CD4-positive, alpha-beta T cell (primary cell): ENCODE results near the gene SLC16A13. TPM values are rescaled to one million over a fixed set of nuclear protein-coding genes. Genes with fewer than 3 reads are reported as not detected.
A peak's percentile ranks its signal among the peaks of the same experiment; 100 is the strongest.
"Not testable (repeated sequence)": the region's sequence is repeated elsewhere in the genome, so short reads cannot be mapped to it uniquely, and the experiment has no call there.

Experiments
- ATAC-seq: fragments of 200-7000 bp; cut with Tn5 transposase; one replicate; pipeline ENCODE4 v1.10.0; 2022; ENCODE audit warnings: mild to moderate bottlenecking; ENCODE audit not compliant: poor library complexity
- CTCF ChIA-PET: fragments of 350-600 bp; sonication (Branson Sonifier 250); formaldehyde crosslinking; loops from one replicate; lab custom pipeline; 2021; ENCODE audit warnings: antibody characterized with exemption, inconsistent platforms; lab: Charles Lee
- POLR2A ChIA-PET: fragments of 350-600 bp; sonication (Branson Sonifier 250); formaldehyde crosslinking; loops from one replicate; lab custom pipeline; 2021; ENCODE audit warnings: antibody characterized with exemption, inconsistent platforms; lab: Charles Lee
- DNase-seq, 14 experiments: peaks; one replicate each; pipeline ENCODE4 v3.0.0-alpha.2; 2013 to 2020; ENCODE audit warnings: mixed read lengths in 2 of 14
- H3K27ac ChIP-seq, 2 donors: one replicate each; pipeline versions ENCODE4 v1.5.1 to v1.7.0; 2013; ENCODE audit warnings: low read length in 2 of 2, low read depth in 1 of 2, mild to moderate bottlenecking in 1 of 2
- H3K27me3 ChIP-seq, 2 experiments: 1 replicate in 1 of 2; 2 replicates in 1 of 2; pipeline versions ENCODE4 v1.6.1 to v1.7.0; 2013; ENCODE audit warnings: low read length in 2 of 2, control low read depth in 1 of 2, mild to moderate bottlenecking in 1 of 2, moderate library complexity in 1 of 2; ENCODE audit not compliant: insufficient read depth in 2 of 2, control insufficient read depth in 1 of 2
- H3K36me3 ChIP-seq: one replicate; pipeline ENCODE4 v1.6.1; 2013; ENCODE audit warnings: low read length, control low read depth; ENCODE audit not compliant: insufficient read depth
- H3K4me1 ChIP-seq: one replicate; pipeline ENCODE4 v1.6.1; 2013; ENCODE audit warnings: low read length, control low read depth; ENCODE audit not compliant: insufficient read depth
- H3K4me3 ChIP-seq: one replicate; pipeline ENCODE4 v1.5.1; 2013; ENCODE audit warnings: mild to moderate bottlenecking, low read length, moderate library complexity
- H3K9me3 ChIP-seq, 2 experiments: 1 replicate in 1 of 2; 2 replicates in 1 of 2; pipeline versions ENCODE4 v1.6.1 to v1.7.0; 2013; ENCODE audit warnings: low read length in 2 of 2, mild to moderate bottlenecking in 2 of 2, control low read depth in 1 of 2, moderate library complexity in 1 of 2; ENCODE audit not compliant: control insufficient read depth in 1 of 2, insufficient read depth in 1 of 2
- H3K27ac Mint-ChIP-seq: one replicate; pipeline ENCODE4 v1.8.0; 2020; ENCODE audit warnings: mixed read lengths
- H3K27me3 Mint-ChIP-seq: one replicate; pipeline ENCODE4 v1.8.0; 2021; ENCODE audit warnings: mixed read lengths
- H3K36me3 Mint-ChIP-seq: one replicate; pipeline ENCODE4 v1.8.0; 2021; ENCODE audit warnings: low read depth, mixed read lengths
- H3K4me1 Mint-ChIP-seq: one replicate; pipeline ENCODE4 v1.8.0; 2021; ENCODE audit warnings: low read depth, mixed read lengths
- H3K4me3 Mint-ChIP-seq: one replicate; pipeline ENCODE4 v1.8.0; 2020; ENCODE audit warnings: mild to moderate bottlenecking, mixed read lengths
- H3K9me3 Mint-ChIP-seq: one replicate; pipeline ENCODE4 v1.8.0; 2020; ENCODE audit warnings: mixed read lengths
- intact Hi-C, 2 experiments: fragments of 100-400 bp; cut with DNase I in 1 of 2; cut with micrococcal nuclease in 1 of 2; formaldehyde crosslinking; loops; one replicate each; pipeline versions ENCODE4 v1.15.1 to v1.9.0; 2023 to 2025; cut with DNase I, micrococcal nuclease
- polyA plus RNA-seq, 2 donors: library from polyadenylated mRNA; unstranded; fragments of 120-200 nt; gene quantifications; one replicate each; pipeline ENCODE4 v1.2.1, GENCODE V29; 2013
- total RNA-seq, 174 experiments: library from RNA in 2 of 174; stranded (reverse) in 2 of 174; gene quantifications; one replicate each; pipeline ENCODE4 v1.2.3 and lab custom pipeline; 2021 to 2026
- TF ChIP-seq, protein P1 (sequence below): fragments of 200-600 bp; IDR thresholded peaks from one replicate; pipeline ENCODE4 v1.8.0; 2022; ENCODE audit warnings: antibody characterized with exemption, mild to moderate bottlenecking

The SLC16A13 gene, protein sequence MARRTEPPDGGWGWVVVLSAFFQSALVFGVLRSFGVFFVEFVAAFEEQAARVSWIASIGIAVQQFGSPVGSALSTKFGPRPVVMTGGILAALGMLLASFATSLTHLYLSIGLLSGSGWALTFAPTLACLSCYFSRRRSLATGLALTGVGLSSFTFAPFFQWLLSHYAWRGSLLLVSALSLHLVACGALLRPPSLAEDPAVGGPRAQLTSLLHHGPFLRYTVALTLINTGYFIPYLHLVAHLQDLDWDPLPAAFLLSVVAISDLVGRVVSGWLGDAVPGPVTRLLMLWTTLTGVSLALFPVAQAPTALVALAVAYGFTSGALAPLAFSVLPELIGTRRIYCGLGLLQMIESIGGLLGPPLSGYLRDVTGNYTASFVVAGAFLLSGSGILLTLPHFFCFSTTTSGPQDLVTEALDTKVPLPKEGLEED
- total RNA-seq (1 to 10 TPM; 2.3 to 2.4 TPM), total RNA-seq (lab: John Stamatoyannopoulos, UW) (0.93 to 14.3 (median 4.5) reads per million in 172 experiments)
- polyA plus RNA-seq (2013, experiment 1 of 2) = 4.0 TPM
- 3.9 TPM for polyA plus RNA-seq (2013, experiment 2 of 2)

DNA sequence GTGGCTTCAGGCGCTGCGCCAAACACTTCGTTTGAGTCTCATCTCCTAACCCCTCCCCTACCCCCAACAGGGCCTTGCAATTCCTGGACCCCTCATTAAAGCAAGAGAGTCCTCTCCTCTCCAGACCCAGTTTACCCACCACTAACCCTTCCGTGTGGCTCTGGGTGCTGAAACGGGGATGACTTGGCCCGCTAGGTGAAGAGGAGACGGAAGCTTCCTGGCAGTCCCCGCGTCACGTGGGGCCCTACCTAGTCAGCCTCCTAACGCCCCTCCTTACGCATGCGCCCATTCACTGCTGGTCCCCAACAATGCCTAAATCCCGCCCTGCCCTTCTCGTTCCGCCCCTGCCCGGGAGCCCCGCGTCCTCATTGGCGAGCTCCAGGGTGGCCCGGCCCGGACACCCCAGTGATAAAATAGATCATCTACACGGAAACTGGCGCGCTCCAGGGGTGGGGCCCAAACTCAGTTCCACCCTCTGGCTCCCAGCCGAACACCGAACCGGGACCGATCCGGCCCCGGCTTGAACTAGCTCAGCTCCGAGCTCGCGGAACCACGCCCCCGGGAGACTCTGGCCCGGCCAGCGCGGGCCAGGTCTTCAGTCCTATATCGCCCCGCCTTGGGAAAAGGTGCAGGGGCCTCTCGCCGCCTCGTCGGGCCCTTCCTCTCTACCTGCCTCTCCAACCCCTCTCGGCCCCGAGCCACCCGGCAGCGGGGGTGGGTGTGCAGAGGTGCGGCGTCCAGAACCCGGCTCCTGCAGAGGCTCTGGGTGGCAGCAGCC is at the start of gene SLC16A13:
TSS of gene SLC16A13 (plus strand) at position 425 of the 778 bp plus-strand sequence. CDS start 368 bp downstream, outside the sequence.
- peak; percentile 94 to 100 (median 98) for DNase-seq
- ChIA-PET CTCF (interaction anchor here (0.7 to 2.4 kb wide), 8 partner anchors 10 to 260 kb away, joined by 3 to 18 read pairs (median 4); no protein-coding TSS in a partner anchor), POLR2A (interaction anchor here (0.5 to 2.2 kb wide), 36 partner anchors 8 to 1550 kb away, joined by 3 to 65 read pairs (median 5); partner anchors contain the start of genes ACADVL, ACAP1, BCL6B and C17orf100)
- Histone ChIP-seq H3K4me1 (peaks cover 57% of the 10 kb centered on the region), H3K9me3 (no peaks in the 10 kb centered on the region), H3K27ac (peak within 1 kb of the TSS; percentile 84 to 93), H3K27me3 (no peaks in the 10 kb centered on the region), H3K36me3 (no peaks in the 10 kb centered on the region), H3K4me3 (peak within 1 kb of the TSS; percentile 99)
- ATAC-seq = peak; percentile 90
- Mint-ChIP-seq H3K4me3 (peak within 1 kb of the TSS; percentile 91), H3K27me3 (no peaks in the 10 kb centered on the region), H3K36me3 (peaks cover 8% of the 10 kb centered on the region), H3K27ac (peak within 1 kb of the TSS; percentile 99), H3K9me3 (no peaks in the 10 kb centered on the region), H3K4me1 (peaks cover 63% of the 10 kb centered on the region)
- TF ChIP-seq, protein P1, sequence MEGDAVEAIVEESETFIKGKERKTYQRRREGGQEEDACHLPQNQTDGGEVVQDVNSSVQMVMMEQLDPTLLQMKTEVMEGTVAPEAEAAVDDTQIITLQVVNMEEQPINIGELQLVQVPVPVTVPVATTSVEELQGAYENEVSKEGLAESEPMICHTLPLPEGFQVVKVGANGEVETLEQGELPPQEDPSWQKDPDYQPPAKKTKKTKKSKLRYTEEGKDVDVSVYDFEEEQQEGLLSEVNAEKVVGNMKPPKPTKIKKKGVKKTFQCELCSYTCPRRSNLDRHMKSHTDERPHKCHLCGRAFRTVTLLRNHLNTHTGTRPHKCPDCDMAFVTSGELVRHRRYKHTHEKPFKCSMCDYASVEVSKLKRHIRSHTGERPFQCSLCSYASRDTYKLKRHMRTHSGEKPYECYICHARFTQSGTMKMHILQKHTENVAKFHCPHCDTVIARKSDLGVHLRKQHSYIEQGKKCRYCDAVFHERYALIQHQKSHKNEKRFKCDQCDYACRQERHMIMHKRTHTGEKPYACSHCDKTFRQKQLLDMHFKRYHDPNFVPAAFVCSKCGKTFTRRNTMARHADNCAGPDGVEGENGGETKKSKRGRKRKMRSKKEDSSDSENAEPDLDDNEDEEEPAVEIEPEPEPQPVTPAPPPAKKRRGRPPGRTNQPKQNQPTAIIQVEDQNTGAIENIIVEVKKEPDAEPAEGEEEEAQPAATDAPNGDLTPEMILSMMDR = no peak
- intact Hi-C loops = loop anchor here (1.0 to 10.0 kb wide), 5 partner anchors 13 to 819 kb away; partner anchors contain the start of genes CYB5D1 (in 1 of the 2), NAA38 (in 1 of the 2), POLR2A (in 1 of the 2) and SLC35G6 (in 1 of the 2)

DNA sequence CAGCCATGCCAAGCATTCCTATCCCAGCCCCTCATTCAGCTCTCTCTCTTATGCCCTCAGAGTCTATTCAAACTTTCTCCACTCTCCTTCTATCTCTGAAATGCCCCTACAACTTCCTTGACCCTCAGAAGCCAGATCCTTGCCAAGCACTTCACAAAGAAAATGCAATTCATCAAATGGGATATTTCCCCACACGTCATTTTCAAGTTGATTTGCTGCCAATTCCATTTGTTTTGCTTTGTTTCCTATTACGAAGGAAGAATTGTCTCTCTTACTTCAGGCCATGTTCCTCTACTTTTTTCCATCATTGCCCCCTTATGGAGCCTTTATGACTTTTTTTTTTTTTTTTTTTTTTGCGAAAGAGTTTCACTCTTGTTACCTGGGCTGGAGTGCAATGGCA is 49.1 kb upstream of the SLC16A13 start:
- Histone ChIP-seq H3K9me3 (no peaks in the 10 kb centered on the region), H3K4me3 (no peak overlapping the region), H3K27me3 (no peaks in the 10 kb centered on the region), H3K36me3 (no peaks in the 10 kb centered on the region), H3K27ac (no peak overlapping the region), H3K4me1 (no peaks in the 10 kb centered on the region)
- Mint-ChIP-seq H3K36me3 (no peaks in the 10 kb centered on the region), H3K4me1 (peaks cover 6% of the 10 kb centered on the region), H3K4me3 (no peak overlapping the region), H3K9me3 (no peaks in the 10 kb centered on the region), H3K27ac (no peak overlapping the region), H3K27me3 (no peaks in the 10 kb centered on the region)
- ChIA-PET POLR2A (no interaction called here), CTCF (no interaction called here)
- ATAC-seq = no peak
- TF ChIP-seq, protein P1 = no peak
- no peak for DNase-seq
- intact Hi-C loops = no loop called here

GRCh38 chr17:6989779-6990178 is 46.0 kb upstream of the SLC16A13 start:
- Mint-ChIP-seq H3K27me3 (no peaks in the 10 kb centered on the region), H3K36me3 (peaks cover 7% of the 10 kb centered on the region), H3K9me3 (no peaks in the 10 kb centered on the region), H3K27ac (no peak overlapping the region), H3K4me1 (no peaks in the 10 kb centered on the region), H3K4me3 (no peak overlapping the region)
- intact Hi-C loops = no loop called here
- DNase-seq (no peak), ATAC-seq (no peak)
- no peak overlapping the region for H3K27ac ChIP-seq
- no peaks in the 10 kb centered on the region for H3K36me3 ChIP-seq
- CTCF ChIA-PET = no interaction called here
- POLR2A ChIA-PET = no interaction called here
- TF ChIP-seq, protein P1 = no peak
- no peaks in the 10 kb centered on the region for H3K27me3 ChIP-seq
- no peaks in the 10 kb centered on the region for H3K9me3 ChIP-seq
- no peak overlapping the region for H3K4me3 ChIP-seq
- H3K4me1 ChIP-seq = no peaks in the 10 kb centered on the region

- H3K9me3 ChIP-seq, H3K27ac ChIP-seq, H3K4me1 Mint-ChIP-seq, H3K4me1 ChIP-seq, POLR2A ChIA-PET, H3K9me3 Mint-ChIP-seq, DNase-seq, H3K27me3 Mint-ChIP-seq, H3K4me3 Mint-ChIP-seq, ATAC-seq, intact Hi-C loops, H3K27me3 ChIP-seq, H3K4me3 ChIP-seq: not testable (repeated sequence)
- CTCF ChIA-PET = interaction anchor here (0.9 to 1.6 kb wide), 2 partner anchors 11 to 52 kb away, joined by 3 read pairs; no protein-coding TSS in a partner anchor
- Mint-ChIP-seq H3K27ac (peak overlapping the region; percentile 60), H3K36me3 (peaks cover 27% of the 10 kb centered on the region)
- H3K36me3 ChIP-seq = peaks cover 18% of the 10 kb centered on the region
Measured at GRCh38 chr17:6993613-6994056, 42.2 kb upstream of the SLC16A13 start.
